Gastroesophageal sphincter (tissue), 3 donors: ENCODE results near the gene MYO18A.

Source experiments
- CTCF ChIP-seq, 4 experiments: fragments of 200-600 bp in 2 of 4; fragments of 450-650 bp in 2 of 4; sonication (generic) in 1 of 4; IDR thresholded peaks; one replicate each; pipeline ENCODE4 v1.5.1; 2017 to 2019; ENCODE audit warnings: antibody characterized with exemption in 4 of 4, mild to moderate bottlenecking in 2 of 4, moderate library complexity in 2 of 4
- POLR2AphosphoS5 ChIP-seq: sonication (generic); formaldehyde crosslinking; IDR thresholded peaks from one replicate; pipeline ENCODE4 v1.6.1; 2017; ENCODE audit warnings: antibody characterized with exemption

- TF ChIP-seq POLR2AphosphoS5 (no peak), CTCF (IDR thresholded peaks at IDR 0.05) (no peak)
These were observed 72.0 kb downstream of the MYO18A start for GRCh38 chr17:29107933-29108822.
